Activated CD4-positive, alpha-beta memory T cell treated with anti-CD3 and anti-CD28 coated beads, Interleukin-2, amount 10 ng/mL, durations not matched to agents 7 days and 5 days (primary cell): ENCODE results near the gene ASTN1. TPM values are rescaled to one million over a fixed set of nuclear protein-coding genes. Genes with fewer than 3 reads are reported as not detected.

Experiments used
- CTCF ChIA-PET: fragments of 350-600 bp; sonication (Branson Sonifier 250); formaldehyde crosslinking; loops from one replicate; lab custom pipeline; 2021; ENCODE audit warnings: antibody characterized with exemption, inconsistent platforms; lab: Charles Lee
- POLR2A ChIA-PET: fragments of 350-600 bp; sonication (Branson Sonifier 250); formaldehyde crosslinking; loops from one replicate; lab custom pipeline; 2021; ENCODE audit warnings: antibody characterized with exemption; lab: Charles Lee
- DNase-seq: peaks from one replicate; pipeline ENCODE4 v3.0.0-alpha.2; 2020
- H3K27ac Mint-ChIP-seq: one replicate; pipeline ENCODE4 v1.8.0; 2021; ENCODE audit warnings: mild to moderate bottlenecking, mixed read lengths
- H3K27me3 Mint-ChIP-seq: one replicate; pipeline ENCODE4 v1.8.0; 2021; ENCODE audit warnings: mixed read lengths
- H3K36me3 Mint-ChIP-seq: one replicate; pipeline ENCODE4 v1.8.0; 2021; ENCODE audit warnings: low read depth, mixed read lengths
- H3K4me1 Mint-ChIP-seq: one replicate; pipeline ENCODE4 v1.8.0; 2021; ENCODE audit warnings: mixed read lengths
- H3K4me3 Mint-ChIP-seq: one replicate; pipeline ENCODE4 v1.8.0; 2021; ENCODE audit warnings: mild to moderate bottlenecking, mixed read lengths
- H3K9me3 Mint-ChIP-seq: one replicate; pipeline ENCODE4 v1.8.0; 2021; ENCODE audit warnings: mixed read lengths
- total RNA-seq, 2 experiments: library from RNA; stranded (reverse); gene quantifications; one replicate each; pipeline ENCODE4 v1.2.3, GENCODE V29; 2021

Gene ASTN1
- total RNA-seq, 2 experiments from 2014 or later = not detected

GRCh38 chr1:176876966-176877515, 287.5 kb downstream of the ASTN1 start:
- Mint-ChIP-seq H3K27me3 (no peaks in the 10 kb centered on the region), H3K27ac (no peak overlapping the region), H3K9me3 (no peaks in the 10 kb centered on the region), H3K36me3 (no peaks in the 10 kb centered on the region), H3K4me1 (no peaks in the 10 kb centered on the region), H3K4me3 (no peak overlapping the region)
- POLR2A ChIA-PET = no interaction called here
- DNase-seq = no peak
- CTCF ChIA-PET = no interaction called here

DNA sequence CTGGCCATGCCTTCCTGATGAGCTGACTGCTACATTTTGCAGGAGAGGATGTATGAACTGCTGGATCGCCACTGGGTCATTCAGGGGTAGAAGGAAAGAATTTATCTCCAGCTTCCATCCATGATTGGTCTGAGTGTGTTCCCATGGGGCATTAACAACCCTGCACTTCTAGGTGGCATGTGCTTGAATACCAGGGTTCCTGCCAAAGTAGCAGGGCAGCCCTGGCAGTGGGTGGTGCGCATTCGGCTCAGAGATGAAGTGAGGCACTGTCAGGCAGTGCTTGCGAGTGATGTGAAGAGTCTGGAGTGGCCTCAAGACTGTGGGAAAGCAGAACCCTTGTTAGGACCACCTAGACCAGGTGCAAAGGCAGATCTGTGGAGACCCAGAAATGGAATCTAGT, 294.9 kb downstream of the ASTN1 start:
- CTCF ChIA-PET = no interaction called here

GRCh38 chr1:176866011-176866714, 298.3 kb downstream of the ASTN1 start:
- no peak for DNase-seq
- Mint-ChIP-seq H3K27ac (no peak overlapping the region), H3K27me3 (no peaks in the 10 kb centered on the region), H3K36me3 (no peaks in the 10 kb centered on the region), H3K9me3 (no peaks in the 10 kb centered on the region), H3K4me3 (no peak overlapping the region), H3K4me1 (no peaks in the 10 kb centered on the region)
- POLR2A ChIA-PET = no interaction called here
- CTCF ChIA-PET = no interaction called here

More for the DNA sequence above, 294.9 kb downstream of the ASTN1 start:
- no peak for DNase-seq
- H3K4me3 Mint-ChIP-seq = no peak overlapping the region
- H3K27me3 Mint-ChIP-seq = no peaks in the 10 kb centered on the region
- H3K4me1 Mint-ChIP-seq = no peaks in the 10 kb centered on the region
- H3K36me3 Mint-ChIP-seq = no peaks in the 10 kb centered on the region
- no peak overlapping the region for H3K27ac Mint-ChIP-seq
- POLR2A ChIA-PET = no interaction called here
- no peaks in the 10 kb centered on the region for H3K9me3 Mint-ChIP-seq

GRCh38 chr1:176864211-176864610, 300.3 kb downstream of the ASTN1 start:
- Mint-ChIP-seq H3K27ac (no peak overlapping the region), H3K4me1 (no peaks in the 10 kb centered on the region)
- CTCF ChIA-PET = no interaction called here

DNA sequence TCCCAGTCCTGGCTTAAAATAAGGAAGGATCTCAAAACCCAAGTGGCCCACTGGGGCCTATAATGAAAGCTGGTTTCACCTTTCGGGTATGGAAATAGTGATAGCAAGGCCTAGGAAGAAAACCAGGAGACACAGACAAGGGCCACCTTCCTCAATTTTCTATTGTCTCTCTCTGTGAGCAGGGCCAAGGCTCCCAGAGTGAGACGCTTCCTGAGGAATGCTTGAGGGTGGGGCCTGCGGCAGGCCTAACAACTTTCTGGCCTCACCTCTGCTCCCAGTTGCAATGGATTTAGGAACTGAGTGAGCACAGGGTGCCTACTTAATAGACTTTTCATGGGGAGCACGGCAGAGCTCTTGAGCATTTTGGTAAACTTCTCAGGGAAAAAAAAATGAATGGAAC, 300.9 kb downstream of the ASTN1 start:
- no peak overlapping the region for H3K4me3 Mint-ChIP-seq
- ChIA-PET POLR2A (no interaction called here), CTCF (interaction anchor here (1.3 kb wide), 1 partner anchor 1082 kb away, joined by 4 read pairs; no protein-coding TSS in a partner anchor)
- H3K9me3 Mint-ChIP-seq = no peaks in the 10 kb centered on the region
- H3K27ac Mint-ChIP-seq = no peak overlapping the region
- no peaks in the 10 kb centered on the region for H3K4me1 Mint-ChIP-seq
- no peak for DNase-seq
- H3K36me3 Mint-ChIP-seq = no peaks in the 10 kb centered on the region
- H3K27me3 Mint-ChIP-seq = no peaks in the 10 kb centered on the region

More at GRCh38 chr1:176864211-176864610, 300.3 kb downstream of the ASTN1 start:
- Mint-ChIP-seq H3K36me3 (no peaks in the 10 kb centered on the region), H3K27me3 (no peaks in the 10 kb centered on the region), H3K9me3 (no peaks in the 10 kb centered on the region), H3K4me3 (no peak overlapping the region)
- POLR2A ChIA-PET = no interaction called here
- DNase-seq = no peak

DNA sequence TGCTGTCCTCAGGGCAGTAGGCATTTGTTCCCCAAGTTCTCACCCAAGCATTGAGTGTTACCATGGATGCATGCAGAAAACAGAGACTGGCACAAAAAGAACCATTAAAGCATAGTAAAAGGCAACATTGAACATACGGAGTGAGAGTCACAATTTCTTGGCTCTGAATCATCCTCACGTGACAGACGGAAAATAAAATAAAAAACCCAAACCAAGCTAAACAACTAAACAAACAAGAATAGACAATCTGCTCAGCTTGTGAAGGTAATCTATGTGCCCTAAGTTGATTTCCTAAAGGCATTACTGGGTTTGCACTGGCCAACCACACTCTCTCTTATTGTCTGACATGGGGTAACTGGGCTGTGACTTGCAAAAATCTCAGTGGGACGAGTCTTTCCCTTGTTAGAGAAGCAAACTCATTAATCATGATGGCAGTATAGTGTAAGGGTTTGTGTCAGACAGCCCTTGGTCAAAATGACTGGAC, 306.0 kb downstream of the ASTN1 start:
- no peaks in the 10 kb centered on the region for H3K27me3 Mint-ChIP-seq
- DNase-seq = no peak
- no peaks in the 10 kb centered on the region for H3K4me1 Mint-ChIP-seq
- no peaks in the 10 kb centered on the region for H3K36me3 Mint-ChIP-seq
- no peak overlapping the region for H3K27ac Mint-ChIP-seq
- CTCF ChIA-PET = no interaction called here
- H3K9me3 Mint-ChIP-seq = peaks cover 2% of the 10 kb centered on the region
- POLR2A ChIA-PET = no interaction called here
- no peak overlapping the region for H3K4me3 Mint-ChIP-seq

GRCh38 chr1:176857632-176858031, 306.9 kb downstream of the ASTN1 start:
- POLR2A ChIA-PET = no interaction called here
- Mint-ChIP-seq H3K4me1 (no peaks in the 10 kb centered on the region), H3K27me3 (no peaks in the 10 kb centered on the region), H3K9me3 (peaks cover 2% of the 10 kb centered on the region), H3K36me3 (no peaks in the 10 kb centered on the region), H3K4me3 (no peak overlapping the region), H3K27ac (no peak overlapping the region)
- CTCF ChIA-PET = no interaction called here
- no peak for DNase-seq

- Mint-ChIP-seq H3K9me3 (peaks cover 2% of the 10 kb centered on the region), H3K27ac (no peak overlapping the region), H3K4me1 (no peaks in the 10 kb centered on the region), H3K27me3 (no peaks in the 10 kb centered on the region), H3K4me3 (no peak overlapping the region), H3K36me3 (no peaks in the 10 kb centered on the region)
- no peak for DNase-seq
- CTCF ChIA-PET = no interaction called here
- POLR2A ChIA-PET = no interaction called here
Observed at GRCh38 chr1:176854758-176855745, 309.5 kb downstream of the ASTN1 start.

- peaks cover 2% of the 10 kb centered on the region for H3K9me3 Mint-ChIP-seq
- H3K4me1 Mint-ChIP-seq = no peaks in the 10 kb centered on the region
- no peak overlapping the region for H3K27ac Mint-ChIP-seq
- no peak for DNase-seq
- POLR2A ChIA-PET = no interaction called here
- H3K36me3 Mint-ChIP-seq = no peaks in the 10 kb centered on the region
- H3K27me3 Mint-ChIP-seq = no peaks in the 10 kb centered on the region
- CTCF ChIA-PET = no interaction called here
- H3K4me3 Mint-ChIP-seq = no peak overlapping the region
Observed at GRCh38 chr1:176854121-176854520, 310.4 kb downstream of the ASTN1 start.

DNA sequence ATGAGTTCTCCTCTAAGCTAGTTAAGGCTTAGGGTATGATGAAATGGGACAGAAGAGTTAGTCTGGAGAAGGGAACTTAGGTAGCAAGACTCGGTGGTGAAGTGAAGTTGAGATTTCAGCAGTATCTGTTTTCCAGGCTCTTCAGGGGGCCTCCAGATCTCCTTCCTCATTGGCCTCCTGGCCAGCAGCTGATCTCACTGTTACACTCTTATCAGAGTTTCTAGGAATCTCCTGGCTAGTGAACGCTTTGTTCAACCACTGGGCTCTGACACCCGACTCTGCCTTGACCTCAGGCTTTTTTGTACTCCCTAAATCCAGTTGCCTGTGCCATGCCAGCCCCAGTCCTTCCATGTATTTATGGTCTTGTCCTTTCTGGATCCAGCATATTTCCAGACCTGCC, 311.0 kb downstream of the ASTN1 start:
- ChIA-PET CTCF (no interaction called here), POLR2A (no interaction called here)
- no peaks in the 10 kb centered on the region for H3K36me3 Mint-ChIP-seq
- DNase-seq = no peak
- no peak overlapping the region for H3K27ac Mint-ChIP-seq
- H3K4me3 Mint-ChIP-seq = no peak overlapping the region
- H3K4me1 Mint-ChIP-seq = no peaks in the 10 kb centered on the region
- H3K27me3 Mint-ChIP-seq = no peaks in the 10 kb centered on the region
- H3K9me3 Mint-ChIP-seq = peaks cover 2% of the 10 kb centered on the region

DNA sequence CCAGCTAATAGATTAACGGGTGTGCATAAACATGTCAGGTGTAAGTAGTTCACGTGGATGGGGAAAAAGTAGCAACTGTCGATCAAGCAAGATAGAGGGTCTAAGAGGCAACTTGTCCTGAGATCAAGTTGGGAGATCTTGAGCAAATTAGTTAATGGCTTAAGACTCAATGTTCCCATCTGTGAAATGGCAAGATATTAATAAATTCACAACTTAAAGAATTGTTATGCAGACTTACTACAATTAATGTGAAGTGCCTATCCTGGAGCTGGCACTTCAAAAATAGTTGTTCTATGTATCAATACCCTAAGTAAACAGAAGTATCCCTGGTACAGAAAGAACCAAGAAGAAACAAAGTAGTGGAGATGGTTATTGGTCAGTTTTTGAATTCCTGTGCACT, 312.4 kb downstream of the ASTN1 start:
- CTCF ChIA-PET = no interaction called here
- POLR2A ChIA-PET = no interaction called here

GRCh38 chr1:176850871-176851270, 313.6 kb downstream of the ASTN1 start:
- POLR2A ChIA-PET = no interaction called here
- H3K27ac Mint-ChIP-seq = no peak overlapping the region

More for the DNA sequence above, 312.4 kb downstream of the ASTN1 start:
- Mint-ChIP-seq H3K4me3 (no peak overlapping the region), H3K4me1 (no peaks in the 10 kb centered on the region), H3K27me3 (no peaks in the 10 kb centered on the region), H3K9me3 (peaks cover under 1% of the 10 kb centered on the region), H3K27ac (no peak overlapping the region), H3K36me3 (no peaks in the 10 kb centered on the region)
- no peak for DNase-seq

DNA sequence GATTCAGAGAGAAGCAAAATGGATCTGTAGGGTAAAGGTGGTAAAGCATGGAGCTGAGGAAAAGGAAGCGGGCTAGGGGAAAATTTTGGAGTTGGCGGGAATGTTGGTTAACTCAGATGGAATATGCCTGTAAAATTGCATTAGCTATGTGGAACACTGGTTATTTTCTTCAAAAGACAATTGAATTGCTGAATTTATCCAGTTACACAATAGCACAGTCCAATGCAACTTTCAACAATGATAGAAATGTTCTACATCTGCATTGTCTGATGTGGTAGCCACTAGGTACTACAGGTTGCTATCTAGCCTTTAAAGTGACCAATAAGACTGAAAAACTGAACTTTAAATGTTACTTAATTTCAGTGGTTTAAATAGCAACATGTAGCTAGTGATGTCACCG, 315.2 kb downstream of the ASTN1 start:
- CTCF ChIA-PET = no interaction called here
- no peaks in the 10 kb centered on the region for H3K27me3 Mint-ChIP-seq
- no peak overlapping the region for H3K4me3 Mint-ChIP-seq
- DNase-seq = no peak
- no peaks in the 10 kb centered on the region for H3K4me1 Mint-ChIP-seq
- no peaks in the 10 kb centered on the region for H3K9me3 Mint-ChIP-seq
- no peak overlapping the region for H3K27ac Mint-ChIP-seq
- no peaks in the 10 kb centered on the region for H3K36me3 Mint-ChIP-seq
- POLR2A ChIA-PET = no interaction called here

More at GRCh38 chr1:176850871-176851270, 313.6 kb downstream of the ASTN1 start:
- no peak for DNase-seq
- Mint-ChIP-seq H3K4me3 (no peak overlapping the region), H3K27me3 (no peaks in the 10 kb centered on the region), H3K9me3 (no peaks in the 10 kb centered on the region), H3K36me3 (no peaks in the 10 kb centered on the region), H3K4me1 (no peaks in the 10 kb centered on the region)
- CTCF ChIA-PET = no interaction called here
